ENCODE data around the gene KCNA4.

KCNA4 gene

GRCh38 chr11:30017445-30017895 is 640 bp upstream of the KCNA4 start:
- H3K4me3 ChIP-seq (ENCODE audit: low read length) = peak overlapping the region; percentile 36
- DNase-seq (ENCODE audit: low read depth) = no peak
- TF ChIP-seq CTCF (conservative IDR thresholded peaks at IDR 0.05; ENCODE audit: low read depth, low read length) = no peak

- TF ChIP-seq CTCF (conservative IDR thresholded peaks at IDR 0.05; ENCODE audit: low read depth, low read length) = no peak
- DNase-seq (ENCODE audit: low read depth) = no peak
- no peak overlapping the region for H3K4me3 ChIP-seq (ENCODE audit: low read length)
Measured at GRCh38 chr11:30015725-30016412, 961 bp downstream of the KCNA4 start.

GRCh38 chr11:30012346-30012745 is 4.5 kb downstream of the KCNA4 start:
- DNase-seq (ENCODE audit: low read depth) = no peak
- no peak for TF ChIP-seq CTCF (conservative IDR thresholded peaks at IDR 0.05; ENCODE audit: low read depth, low read length)
- H3K4me3 ChIP-seq (ENCODE audit: low read length) = no peak overlapping the region

GRCh38 chr11:30009060-30009459 is 7.8 kb downstream of the KCNA4 start:
- H3K4me3 ChIP-seq (ENCODE audit: low read length) = no peak overlapping the region
- TF ChIP-seq CTCF (conservative IDR thresholded peaks at IDR 0.05; ENCODE audit: low read depth, low read length) = no peak
- DNase-seq (ENCODE audit: low read depth) = peak; percentile 9

GRCh38 chr11:30006876-30007275 is 10.0 kb downstream of the KCNA4 start:
- no peak overlapping the region for H3K4me3 ChIP-seq (ENCODE audit: low read length)
- no peak for TF ChIP-seq CTCF (conservative IDR thresholded peaks at IDR 0.05; ENCODE audit: low read depth, low read length)
- DNase-seq (ENCODE audit: low read depth) = no peak

GRCh38 chr11:30002157-30002785 is 14.6 kb downstream of the KCNA4 start:
- DNase-seq (ENCODE audit: low read depth) = no peak
- no peak for TF ChIP-seq CTCF (conservative IDR thresholded peaks at IDR 0.05; ENCODE audit: low read depth, low read length)
- no peak overlapping the region for H3K4me3 ChIP-seq (ENCODE audit: low read length)
